Suprapubic skin (tissue), 4 donors: ENCODE measurements around the gene FZD4.

Source experiments
- CTCF ChIP-seq, 2 donors: fragments of 200-600 bp in 1 of 2; fragments of 450-650 bp in 1 of 2; sonication (generic) in 1 of 2; IDR thresholded peaks; one replicate each; pipeline ENCODE4 v1.5.1; 2016 to 2019; ENCODE audit warnings: antibody characterized with exemption in 2 of 2, mild to moderate bottlenecking in 1 of 2, moderate library complexity in 1 of 2
- EP300 ChIP-seq: sonication (generic); formaldehyde crosslinking; IDR thresholded peaks from one replicate; pipeline ENCODE4 v1.6.1; 2017; ENCODE audit warnings: antibody characterized with exemption
- POLR2A ChIP-seq, 2 donors: fragments of 450-650 bp; IDR thresholded peaks; one replicate each; pipeline ENCODE4 v1.6.1; 2017; ENCODE audit warnings: antibody characterized with exemption in 2 of 2, mild to moderate bottlenecking in 2 of 2, moderate library complexity in 2 of 2
- POLR2AphosphoS5 ChIP-seq, 3 donors: sonication (generic); formaldehyde crosslinking; IDR thresholded peaks; one replicate each; pipeline ENCODE4 v1.6.1; 2017; ENCODE audit warnings: antibody characterized with exemption in 3 of 3

- TF ChIP-seq CTCF (IDR thresholded peaks at IDR 0.05) (no peak), POLR2A (IDR thresholded peaks at IDR 0.05) (no peak), POLR2AphosphoS5 (IDR thresholded peaks at IDR 0.05) (no peak), EP300 (no peak)
Measured at GRCh38 chr11:86950661-86950995, 4.6 kb downstream of the FZD4 start.
